HepG2 (cell line): ENCODE measurements around the gene CCDC148. TPM values are rescaled to one million over a fixed set of nuclear protein-coding genes. Genes with fewer than 3 reads are reported as not detected.

Experiments used
- ATAC-seq: fragments of 200-7000 bp; cut with Tn5 transposase; 3 replicates; pipeline ENCODE4 v1.9.1; 2020; ENCODE audit warnings: mild to moderate bottlenecking, moderate library complexity
- BruUV-seq: library from RNA; stranded (reverse); fragments of 400-500 nt; replicated peaks from 2 replicates; lab custom pipeline; 2021; lab: Mats Ljungman, UMichigan
- CTCF ChIA-PET: fragments of 300-600 bp; formaldehyde crosslinking; extraction: SDS; loops from one replicate; lab custom pipeline; 2021; ENCODE audit warnings: low total read pairs, inconsistent platforms, low intra/inter-chr PET ratio; lab: Yijun Ruan, JAX
- POLR2A ChIA-PET: fragments of 350-600 bp; sonication (Branson Sonifier 250); formaldehyde crosslinking; loops from one replicate; lab custom pipeline; 2020; ENCODE audit warnings: antibody characterized with exemption, inconsistent platforms; lab: Yijun Ruan, JAX
- DNase-seq: peaks from one replicate; pipeline ENCODE4 v3.0.0-alpha.2; 2015; ENCODE audit warnings: low spot score
- FAIRE-seq: peaks from 3 replicates; lab custom pipeline; 2011; peaks lifted over from hg19 to GRCh38; lab: Jason Lieb, UNC
- H2AFZ ChIP-seq: one replicate; pipeline ENCODE4 v1.6.1; 2011; ENCODE audit warnings: low read length, inconsistent platforms
- H3K27ac ChIP-seq: fragments of 300-600 bp; 3 replicates; pipeline ENCODE4 v1.8.0; 2011; ENCODE audit warnings: mixed run types, mild to moderate bottlenecking, mixed read lengths, low read length, inconsistent platforms; ENCODE audit not compliant: insufficient read depth; ENCODE audit errors: extremely low read length
- H3K27me3 ChIP-seq, 2 experiments: fragments of 200-600 bp in 1 of 2; 2 replicates in 1 of 2; 3 replicates in 1 of 2; pipeline versions ENCODE4 v1.6.0 to v1.8.0; 2011; ENCODE audit warnings: low read length in 2 of 2, mild to moderate bottlenecking in 2 of 2, moderate library complexity in 2 of 2, inconsistent platforms in 1 of 2; ENCODE audit not compliant: insufficient read depth in 2 of 2, control insufficient read depth in 1 of 2
- H3K36me3 ChIP-seq, 2 experiments: fragments of 200-600 bp in 1 of 2; replicated peaks in 1 of 2; 2 replicates in 1 of 2; 3 replicates in 1 of 2; pipeline versions ENCODE4 v1.5.1 to v1.8.0; 2011; ENCODE audit warnings: low read length in 2 of 2, inconsistent platforms in 1 of 2; ENCODE audit not compliant: insufficient read depth in 2 of 2, control insufficient read depth in 1 of 2
- H3K4me1 ChIP-seq: 2 replicates; pipeline ENCODE4 v1.5.1; 2012; ENCODE audit warnings: low read length, inconsistent platforms; ENCODE audit not compliant: insufficient read depth
- H3K4me2 ChIP-seq: 2 replicates; pipeline ENCODE4 v1.6.0; 2011; ENCODE audit warnings: low read depth, low read length, inconsistent platforms
- H3K4me3 ChIP-seq, 3 experiments: fragments of 200-600 bp in 1 of 3; sonication (generic), shearing (Covaris generic) in 1 of 3; replicated peaks in 1 of 3; 2 replicates each; pipeline ENCODE4 v1.5.1; 2011 to 2016; ENCODE audit warnings: low read length in 3 of 3, inconsistent platforms in 2 of 3, low read depth in 2 of 3, mild to moderate bottlenecking in 2 of 3, control low read depth in 1 of 3, mixed read lengths in 1 of 3; ENCODE audit not compliant: insufficient read depth in 1 of 3
- H3K79me2 ChIP-seq: one replicate; pipeline ENCODE4 v1.6.1; 2011; ENCODE audit warnings: low read length, inconsistent platforms; ENCODE audit not compliant: insufficient read depth
- H3K9ac ChIP-seq: 2 replicates; pipeline ENCODE4 v1.6.0; 2011; ENCODE audit warnings: mild to moderate bottlenecking, low read depth, low read length, inconsistent platforms; ENCODE audit not compliant: insufficient read depth
- H3K9me3 ChIP-seq: 2 replicates; pipeline ENCODE4 v1.5.1; 2012; ENCODE audit warnings: mild to moderate bottlenecking, low read length
- H4K20me1 ChIP-seq: 2 replicates; pipeline ENCODE4 v1.6.0; 2011; ENCODE audit warnings: inconsistent platforms, mild to moderate bottlenecking, low read length, moderate library complexity; ENCODE audit not compliant: insufficient read depth
- ARID2 ChIP-seq: sonication (generic); formaldehyde crosslinking; IDR thresholded peaks from 2 replicates; pipeline ENCODE4 v1.8.1; 2022; ENCODE audit warnings: mild to moderate bottlenecking, missing genetic modification reagents, borderline replicate concordance
- CCDC6 ChIP-seq: sonication (generic); formaldehyde crosslinking; IDR thresholded peaks from 2 replicates; pipeline ENCODE4 v1.8.1; 2022; ENCODE audit warnings: mild to moderate bottlenecking, missing genetic modification reagents, moderate library complexity
- HHEX ChIP-seq: IDR thresholded peaks from 2 replicates; pipeline ENCODE4 v1.6.1; 2016; ENCODE audit warnings: control low read depth
- MED1 ChIP-seq: sonication (generic); formaldehyde crosslinking; IDR thresholded peaks from 2 replicates; pipeline ENCODE4 v1.4.0; 2020; ENCODE audit warnings: missing genetic modification reagents
- MED13 ChIP-seq: sonication (generic); formaldehyde crosslinking; IDR thresholded peaks from 2 replicates; pipeline ENCODE4 v1.5.0; 2020; ENCODE audit warnings: missing genetic modification reagents
- RNF2 ChIP-seq: fragments of 450-650 bp; conservative IDR thresholded peaks from 2 replicates; pipeline ENCODE4 v1.6.1; 2016; ENCODE audit warnings: low read depth
- YEATS4 ChIP-seq: sonication (generic); formaldehyde crosslinking; IDR thresholded peaks from 2 replicates; pipeline ENCODE4 v1.4.0; 2020; ENCODE audit warnings: missing genetic modification reagents, borderline replicate concordance
- ZNF644 ChIP-seq: IDR thresholded peaks from 2 replicates; pipeline ENCODE4 v1.6.1; 2016; ENCODE audit warnings: low read depth
- whole genome bisulfite sequencing: methylation state at CpG from one replicate; pipeline ENCODE4 v1.1.6; 2017; ENCODE audit warnings: low lambda C conversion rate; 5-methylcytosine and 5-hydroxymethylcytosine counted together
- in situ Hi-C: cut with HindIII; loops from 2 replicates; pipeline ENCODE4 v1.10.0; 2017; ENCODE audit warnings: low pct_unique_long_range_greater_than_20kb; ENCODE audit not compliant: extremely low pct_ligation_motif_present
- intact Hi-C: fragments of 100-400 bp; cut with micrococcal nuclease; formaldehyde crosslinking; loops from one replicate; pipeline ENCODE4 v1.10.0; 2022; ENCODE audit not compliant: unreplicated experiment
- polyA plus RNA-seq, 8 experiments: library from polyadenylated mRNA; depleted of rRNA in 3 of 8; stranded (reverse) in 7 of 8; unstranded in 1 of 8; fragments of >200 nt; fragmentation: Illumina TruSeq in 4 of 8; extraction: Trizol in 4 of 8; gene quantifications; 2 replicates each; pipeline versions ENCODE4 v1.2.1 to v1.2.3, GENCODE V29; 2011 to 2016; ENCODE audit warnings: low read depth in 4 of 8, missing spikeins in 1 of 8, mixed read lengths in 1 of 8; ENCODE audit not compliant: insufficient read depth in 1 of 8
- total RNA-seq, 5 experiments: library from RNA; depleted of rRNA; stranded (reverse); fragments of >200 nt; fragmentation: Illumina TruSeq; extraction: Trizol; gene quantifications; 2 replicates each; pipeline ENCODE4 v1.2.3, GENCODE V29; 2016; ENCODE audit warnings: low read depth in 1 of 5
- TF ChIP-seq, protein P1 (sequence below): sonication (generic); formaldehyde crosslinking; conservative IDR thresholded peaks from 2 replicates; pipeline ENCODE4 v1.4.0; 2020; ENCODE audit warnings: missing genetic modification reagents
- TF ChIP-seq, protein P2 (sequence below): sonication (generic); formaldehyde crosslinking; IDR thresholded peaks from 2 replicates; pipeline ENCODE4 v1.4.0; 2020; ENCODE audit warnings: mild to moderate bottlenecking, missing genetic modification reagents
- TF ChIP-seq, protein P3 (sequence below): sonication (generic); formaldehyde crosslinking; IDR thresholded peaks from 2 replicates; pipeline ENCODE4 v1.5.0; 2020; ENCODE audit warnings: mild to moderate bottlenecking, low read depth, missing genetic modification reagents, borderline replicate concordance
- TF ChIP-seq, protein P4 (sequence below): IDR thresholded peaks from 2 replicates; pipeline ENCODE4 v1.6.1; 2016; ENCODE audit warnings: missing compliant biosample characterization, missing genetic modification reagents, borderline replicate concordance

Gene CCDC148
- total and polyA plus RNA-seq, 2 of the 13 experiments (the other 11 are each of a cell fraction or from before 2014, with no cell fraction given), result 0.30 to 0.49 TPM

DNA sequence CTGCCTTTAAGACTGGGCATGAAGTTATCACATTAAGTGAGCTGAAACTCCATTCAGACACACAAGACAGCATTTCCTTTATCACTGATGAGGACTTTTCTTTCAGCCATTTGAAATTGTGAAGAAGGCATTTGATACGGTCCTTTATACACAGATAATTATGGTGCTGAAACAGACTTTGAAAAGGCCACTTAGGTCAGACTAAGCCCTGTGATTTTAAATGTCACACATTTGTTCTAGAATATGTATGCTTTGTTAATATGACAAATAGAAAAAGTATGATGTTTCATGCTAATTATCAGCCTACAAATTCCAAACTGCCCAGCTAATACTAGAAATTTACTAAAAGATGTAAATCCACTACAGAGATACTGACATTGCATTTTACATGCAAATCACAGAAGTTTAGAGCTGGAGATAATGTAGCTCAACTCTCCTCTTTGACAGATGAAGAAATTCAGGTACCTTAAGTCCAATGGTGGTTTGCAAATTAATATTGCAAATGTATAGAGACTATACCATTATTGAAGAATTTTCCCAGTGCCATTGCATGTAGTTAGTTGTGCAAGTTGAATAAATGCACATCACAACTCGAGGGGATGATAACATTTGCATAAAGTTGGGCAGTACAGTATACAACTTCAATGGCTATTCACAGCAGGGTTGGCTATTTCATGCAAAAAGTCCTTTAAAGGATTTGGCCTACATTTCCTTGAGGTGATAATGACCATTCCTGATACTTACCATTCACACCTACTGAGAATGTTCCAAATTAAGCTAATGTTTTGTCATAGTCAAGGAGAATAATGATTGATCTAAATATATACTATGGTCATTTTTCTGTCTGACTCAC is 179.7 kb downstream of the CCDC148 start:
- peaks cover 1 to 7% of the 10 kb centered on the region in 2 experiments; a peak in 1 of 5 replicates for H3K27me3 ChIP-seq
- H3K4me3 ChIP-seq, result no peak overlapping the region
- TF ChIP-seq, protein P1, sequence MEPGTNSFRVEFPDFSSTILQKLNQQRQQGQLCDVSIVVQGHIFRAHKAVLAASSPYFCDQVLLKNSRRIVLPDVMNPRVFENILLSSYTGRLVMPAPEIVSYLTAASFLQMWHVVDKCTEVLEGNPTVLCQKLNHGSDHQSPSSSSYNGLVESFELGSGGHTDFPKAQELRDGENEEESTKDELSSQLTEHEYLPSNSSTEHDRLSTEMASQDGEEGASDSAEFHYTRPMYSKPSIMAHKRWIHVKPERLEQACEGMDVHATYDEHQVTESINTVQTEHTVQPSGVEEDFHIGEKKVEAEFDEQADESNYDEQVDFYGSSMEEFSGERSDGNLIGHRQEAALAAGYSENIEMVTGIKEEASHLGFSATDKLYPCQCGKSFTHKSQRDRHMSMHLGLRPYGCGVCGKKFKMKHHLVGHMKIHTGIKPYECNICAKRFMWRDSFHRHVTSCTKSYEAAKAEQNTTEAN (CRISPR knock-in tag), result no peak
- no peak for TF ChIP-seq CCDC6
- no peak for TF ChIP-seq ARID2 (CRISPR knock-in tag)
- no peak for TF ChIP-seq MED1 (CRISPR knock-in tag)
- TF ChIP-seq MED13 (CRISPR knock-in tag), result no peak
- no peak for TF ChIP-seq ZNF644 (CRISPR knock-in tag)
- TF ChIP-seq, protein P2, sequence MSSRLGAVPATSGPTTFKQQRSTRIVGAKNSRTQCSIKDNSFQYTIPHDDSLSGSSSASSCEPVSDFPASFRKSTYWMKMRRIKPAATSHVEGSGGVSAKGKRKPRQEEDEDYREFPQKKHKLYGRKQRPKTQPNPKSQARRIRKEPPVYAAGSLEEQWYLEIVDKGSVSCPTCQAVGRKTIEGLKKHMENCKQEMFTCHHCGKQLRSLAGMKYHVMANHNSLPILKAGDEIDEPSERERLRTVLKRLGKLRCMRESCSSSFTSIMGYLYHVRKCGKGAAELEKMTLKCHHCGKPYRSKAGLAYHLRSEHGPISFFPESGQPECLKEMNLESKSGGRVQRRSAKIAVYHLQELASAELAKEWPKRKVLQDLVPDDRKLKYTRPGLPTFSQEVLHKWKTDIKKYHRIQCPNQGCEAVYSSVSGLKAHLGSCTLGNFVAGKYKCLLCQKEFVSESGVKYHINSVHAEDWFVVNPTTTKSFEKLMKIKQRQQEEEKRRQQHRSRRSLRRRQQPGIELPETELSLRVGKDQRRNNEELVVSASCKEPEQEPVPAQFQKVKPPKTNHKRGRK (CRISPR knock-in tag), result no peak
- TF ChIP-seq, protein P3, sequence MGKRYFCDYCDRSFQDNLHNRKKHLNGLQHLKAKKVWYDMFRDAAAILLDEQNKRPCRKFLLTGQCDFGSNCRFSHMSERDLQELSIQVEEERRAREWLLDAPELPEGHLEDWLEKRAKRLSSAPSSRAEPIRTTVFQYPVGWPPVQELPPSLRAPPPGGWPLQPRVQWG (CRISPR knock-in tag), result no peak
- TF ChIP-seq, protein P4, sequence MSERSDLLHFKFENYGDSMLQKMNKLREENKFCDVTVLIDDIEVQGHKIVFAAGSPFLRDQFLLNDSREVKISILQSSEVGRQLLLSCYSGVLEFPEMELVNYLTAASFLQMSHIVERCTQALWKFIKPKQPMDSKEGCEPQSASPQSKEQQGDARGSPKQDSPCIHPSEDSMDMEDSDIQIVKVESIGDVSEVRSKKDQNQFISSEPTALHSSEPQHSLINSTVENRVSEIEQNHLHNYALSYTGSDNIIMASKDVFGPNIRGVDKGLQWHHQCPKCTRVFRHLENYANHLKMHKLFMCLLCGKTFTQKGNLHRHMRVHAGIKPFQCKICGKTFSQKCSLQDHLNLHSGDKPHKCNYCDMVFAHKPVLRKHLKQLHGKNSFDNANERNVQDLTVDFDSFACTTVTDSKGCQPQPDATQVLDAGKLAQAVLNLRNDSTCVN (CRISPR knock-in tag), result no peak
- no peak for TF ChIP-seq RNF2
- TF ChIP-seq YEATS4 (CRISPR knock-in tag), result no peak
- no peak for TF ChIP-seq HHEX
- H3K9me3 ChIP-seq, result no peaks in the 10 kb centered on the region
- H4K20me1 ChIP-seq, result no peaks in the 10 kb centered on the region
- BruUV-seq, result no TSS peak
- no peaks in the 10 kb centered on the region for H3K36me3 ChIP-seq
- H3K4me2 ChIP-seq, result no peak overlapping the region
- ChIA-PET POLR2A (no interaction called here), CTCF (no interaction called here)
- DNase-seq, result no peak
- FAIRE-seq, result no peak
- no peak overlapping the region for H3K9ac ChIP-seq
- H3K27ac ChIP-seq, result no peak overlapping the region
- 22% methylated on average over 2 of the region's 2 CpGs for WGBS
- intact Hi-C loops, result no loop called here
- in situ Hi-C loops, result no loop called here
- no peaks in the 10 kb centered on the region for H3K4me1 ChIP-seq
- no peak for ATAC-seq
- H2AFZ ChIP-seq, result no peak overlapping the region
- H3K79me2 ChIP-seq, result no peaks in the 10 kb centered on the region
